Natural killer cell (primary cell): ENCODE data around the gene F2RL2. TPM values are rescaled to one million over a fixed set of nuclear protein-coding genes. Genes with fewer than 3 reads are reported as not detected.

ENCODE experiments used
- ATAC-seq, 3 donors: fragments of 150-1000 bp in 2 of 3; fragments of 200-7000 bp in 1 of 3; cut with Tn5 transposase; 1 replicate in 1 of 3; 2 replicates in 2 of 3; pipeline ENCODE4 v1.10.0; 2021; ENCODE audit warnings: mild to moderate bottlenecking in 2 of 3, moderate library complexity in 2 of 3
- DNase-seq, 2 donors: peaks; one replicate each; pipeline versions ENCODE4 v3.0.0 to v3.0.0-alpha.2; 2013 to 2021; ENCODE audit warnings: mixed read lengths in 1 of 2
- H3K27ac ChIP-seq: one replicate; pipeline ENCODE4 v1.5.1; 2013; ENCODE audit warnings: mild to moderate bottlenecking, low read length
- H3K27me3 ChIP-seq: one replicate; pipeline ENCODE4 v1.6.1; 2013; ENCODE audit warnings: low read length; ENCODE audit not compliant: control insufficient read depth, insufficient read depth
- H3K36me3 ChIP-seq: one replicate; pipeline ENCODE4 v1.6.1; 2013; ENCODE audit warnings: low read length; ENCODE audit not compliant: control insufficient read depth, insufficient read depth
- H3K4me1 ChIP-seq: one replicate; pipeline ENCODE4 v1.6.1; 2013; ENCODE audit warnings: low read length; ENCODE audit not compliant: control insufficient read depth, insufficient read depth
- H3K4me3 ChIP-seq: one replicate; pipeline ENCODE4 v1.5.1; 2013; ENCODE audit warnings: low read length
- H3K9me3 ChIP-seq: one replicate; pipeline ENCODE4 v1.6.1; 2013; ENCODE audit warnings: low read length; ENCODE audit not compliant: control insufficient read depth, insufficient read depth
- H3K27ac Mint-ChIP-seq, 2 donors: one replicate each; pipeline ENCODE4 v1.8.0; 2022; ENCODE audit warnings: mild to moderate bottlenecking in 2 of 2, mixed read lengths in 2 of 2, moderate library complexity in 1 of 2
- H3K27me3 Mint-ChIP-seq, 2 donors: one replicate each; pipeline ENCODE4 v1.8.0; 2022; ENCODE audit warnings: low read depth in 2 of 2, mixed read lengths in 2 of 2
- H3K36me3 Mint-ChIP-seq: one replicate; pipeline ENCODE4 v1.8.0; 2022; ENCODE audit warnings: mixed read lengths
- H3K4me1 Mint-ChIP-seq, 2 donors: one replicate each; pipeline ENCODE4 v1.8.0; 2022; ENCODE audit warnings: mixed read lengths in 2 of 2
- H3K4me3 Mint-ChIP-seq: one replicate; pipeline ENCODE4 v1.8.0; 2022; ENCODE audit warnings: mild to moderate bottlenecking, moderate library complexity, mixed read lengths
- H3K9me3 Mint-ChIP-seq, 2 donors: one replicate each; pipeline ENCODE4 v1.8.0; 2022; ENCODE audit warnings: mixed read lengths in 2 of 2
- WGBS: methylation state at CpG from one replicate; pipeline ENCODE4 v1.1.7; 2013; ENCODE audit warnings: missing lambda C conversion rate; ENCODE audit not compliant: insufficient coverage; 5-methylcytosine and 5-hydroxymethylcytosine counted together
- intact Hi-C: fragments of 100-400 bp; cut with micrococcal nuclease; formaldehyde crosslinking; loops from one replicate; pipeline ENCODE4 v1.14.2; 2022
- total RNA-seq, 4 donors: library from RNA; stranded (reverse); fragments of 120-200 nt in 1 of 4; gene quantifications; one replicate each; pipeline versions ENCODE4 v1.2.3 to v1.2.4, GENCODE V29; 2013 to 2022
- TF ChIP-seq, protein P1 (sequence below): fragments of 200-600 bp; IDR thresholded peaks from one replicate; pipeline ENCODE4 v1.8.0; 2022; ENCODE audit warnings: antibody characterized with exemption

The F2RL2 gene
- total RNA-seq, 3 donors from 2014 or later (not counting 1 experiment from before 2014, with no cell fraction given), result not detected

GRCh38 chr5:76595755-76596481 is 27.3 kb downstream of the F2RL2 start:
- intact Hi-C loops, result no loop called here
- DNase-seq (no peak), ATAC-seq (peak; percentile 55 to 72 (median 66))
- H3K36me3 ChIP-seq, result peaks cover 69% of the 10 kb centered on the region
- peaks cover 16% of the 10 kb centered on the region for H3K4me1 ChIP-seq
- H3K27me3 ChIP-seq, result no peaks in the 10 kb centered on the region
- peak overlapping the region; percentile 42 for H3K27ac ChIP-seq
- H3K27ac Mint-ChIP-seq, result peak overlapping the region; percentile 87
- TF ChIP-seq, protein P1, sequence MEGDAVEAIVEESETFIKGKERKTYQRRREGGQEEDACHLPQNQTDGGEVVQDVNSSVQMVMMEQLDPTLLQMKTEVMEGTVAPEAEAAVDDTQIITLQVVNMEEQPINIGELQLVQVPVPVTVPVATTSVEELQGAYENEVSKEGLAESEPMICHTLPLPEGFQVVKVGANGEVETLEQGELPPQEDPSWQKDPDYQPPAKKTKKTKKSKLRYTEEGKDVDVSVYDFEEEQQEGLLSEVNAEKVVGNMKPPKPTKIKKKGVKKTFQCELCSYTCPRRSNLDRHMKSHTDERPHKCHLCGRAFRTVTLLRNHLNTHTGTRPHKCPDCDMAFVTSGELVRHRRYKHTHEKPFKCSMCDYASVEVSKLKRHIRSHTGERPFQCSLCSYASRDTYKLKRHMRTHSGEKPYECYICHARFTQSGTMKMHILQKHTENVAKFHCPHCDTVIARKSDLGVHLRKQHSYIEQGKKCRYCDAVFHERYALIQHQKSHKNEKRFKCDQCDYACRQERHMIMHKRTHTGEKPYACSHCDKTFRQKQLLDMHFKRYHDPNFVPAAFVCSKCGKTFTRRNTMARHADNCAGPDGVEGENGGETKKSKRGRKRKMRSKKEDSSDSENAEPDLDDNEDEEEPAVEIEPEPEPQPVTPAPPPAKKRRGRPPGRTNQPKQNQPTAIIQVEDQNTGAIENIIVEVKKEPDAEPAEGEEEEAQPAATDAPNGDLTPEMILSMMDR, result no peak
- H3K9me3 Mint-ChIP-seq, result no peaks in the 10 kb centered on the region
- no peak overlapping the region for H3K4me3 ChIP-seq
- peaks cover 23% of the 10 kb centered on the region for H3K36me3 Mint-ChIP-seq
- no peaks in the 10 kb centered on the region for H3K27me3 Mint-ChIP-seq
- 43% methylated on average over 3 of the region's 3 CpGs for WGBS
- no peaks in the 10 kb centered on the region for H3K9me3 ChIP-seq
- H3K4me1 Mint-ChIP-seq, result peaks cover 36 to 45% of the 10 kb centered on the region in 2 donors
- peak overlapping the region; percentile 79 for H3K4me3 Mint-ChIP-seq

DNA sequence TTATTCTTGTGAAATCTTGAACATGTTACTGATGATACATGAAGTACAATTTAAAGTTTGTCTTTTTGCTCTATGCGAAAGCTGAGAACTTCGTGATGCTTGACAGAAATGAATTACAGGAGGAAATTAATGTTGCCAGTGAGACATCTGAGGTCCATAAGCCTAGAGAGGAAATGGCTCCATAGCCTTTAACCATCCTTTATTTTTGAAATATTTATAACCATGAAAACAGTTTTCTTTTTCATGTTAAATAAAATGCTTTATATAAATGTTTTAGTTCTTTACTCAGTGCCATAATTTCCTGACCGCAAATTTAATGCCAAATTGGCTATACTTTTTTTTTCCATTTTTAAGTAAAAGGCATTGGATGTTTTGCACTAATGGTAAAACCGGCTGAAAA is 29.1 kb downstream of the F2RL2 start:
- Histone ChIP-seq H3K4me3 (no peak overlapping the region), H3K27ac (no peak overlapping the region), H3K4me1 (peaks cover 16% of the 10 kb centered on the region), H3K27me3 (no peaks in the 10 kb centered on the region), H3K36me3 (peaks cover 72% of the 10 kb centered on the region), H3K9me3 (no peaks in the 10 kb centered on the region)
- ATAC-seq, result no peak
- Mint-ChIP-seq H3K27ac (peak overlapping the region; percentile 61 to 87), H3K36me3 (peaks cover 23% of the 10 kb centered on the region), H3K4me1 (peaks cover 33 to 45% of the 10 kb centered on the region in 2 donors), H3K9me3 (no peaks in the 10 kb centered on the region), H3K4me3 (no peak overlapping the region), H3K27me3 (no peaks in the 10 kb centered on the region)
- no peak for DNase-seq
- WGBS, result 96% methylated on average over 2 of the region's 4 CpGs
- TF ChIP-seq, protein P1, result no peak
- intact Hi-C loops, result no loop called here

- peaks cover 64% of the 10 kb centered on the region for H3K36me3 ChIP-seq
- intact Hi-C loops, result no loop called here
- H3K4me1 ChIP-seq, result peaks cover 16% of the 10 kb centered on the region
- H3K4me3 ChIP-seq, result no peak overlapping the region
- H3K36me3 Mint-ChIP-seq, result peaks cover 23% of the 10 kb centered on the region
- H3K27ac Mint-ChIP-seq, result peak overlapping the region; percentile 73 to 87
- DNase-seq, result no peak
- ATAC-seq, result no peak
- H3K9me3 ChIP-seq, result no peaks in the 10 kb centered on the region
- TF ChIP-seq, protein P1, result no peak
- H3K27me3 Mint-ChIP-seq, result no peaks in the 10 kb centered on the region
- no peaks in the 10 kb centered on the region for H3K9me3 Mint-ChIP-seq
- H3K27ac ChIP-seq, result no peak overlapping the region
- peaks cover 32 to 45% of the 10 kb centered on the region in 2 donors for H3K4me1 Mint-ChIP-seq
- WGBS, result 100% methylated on average over 1 of the region's 3 CpGs
- H3K27me3 ChIP-seq, result no peaks in the 10 kb centered on the region
- H3K4me3 Mint-ChIP-seq, result no peak overlapping the region
Measured at GRCh38 chr5:76592692-76593091, 30.5 kb downstream of the F2RL2 start.
